ENCODE results near the gene TMEM163. TPM values are rescaled to one million over a fixed set of nuclear protein-coding genes. Genes with fewer than 3 reads are reported as not detected.

The TMEM163 gene
- total RNA-seq, 6 experiments from 2014 or later = not detected

DNA sequence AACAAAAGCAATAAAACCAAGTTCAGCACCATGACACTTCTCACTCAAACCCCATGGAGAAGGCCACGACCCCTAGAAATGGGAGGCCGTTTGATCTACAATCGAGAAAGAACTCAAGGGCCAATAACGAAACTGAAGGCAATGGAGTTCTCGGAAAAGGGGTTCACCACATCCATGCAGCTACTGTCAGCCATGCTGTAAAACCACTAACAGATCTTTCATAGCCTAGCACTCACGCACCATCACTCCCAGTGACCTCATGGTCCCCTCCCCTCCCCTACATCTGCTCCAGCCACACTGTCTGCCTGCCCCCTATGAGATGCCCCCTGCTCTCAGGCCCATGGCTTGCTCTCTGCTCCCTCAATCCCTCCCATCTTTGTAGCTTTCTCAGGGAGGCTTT lies 135.3 kb downstream of the TMEM163 start:
- TF ChIP-seq, protein P1, sequence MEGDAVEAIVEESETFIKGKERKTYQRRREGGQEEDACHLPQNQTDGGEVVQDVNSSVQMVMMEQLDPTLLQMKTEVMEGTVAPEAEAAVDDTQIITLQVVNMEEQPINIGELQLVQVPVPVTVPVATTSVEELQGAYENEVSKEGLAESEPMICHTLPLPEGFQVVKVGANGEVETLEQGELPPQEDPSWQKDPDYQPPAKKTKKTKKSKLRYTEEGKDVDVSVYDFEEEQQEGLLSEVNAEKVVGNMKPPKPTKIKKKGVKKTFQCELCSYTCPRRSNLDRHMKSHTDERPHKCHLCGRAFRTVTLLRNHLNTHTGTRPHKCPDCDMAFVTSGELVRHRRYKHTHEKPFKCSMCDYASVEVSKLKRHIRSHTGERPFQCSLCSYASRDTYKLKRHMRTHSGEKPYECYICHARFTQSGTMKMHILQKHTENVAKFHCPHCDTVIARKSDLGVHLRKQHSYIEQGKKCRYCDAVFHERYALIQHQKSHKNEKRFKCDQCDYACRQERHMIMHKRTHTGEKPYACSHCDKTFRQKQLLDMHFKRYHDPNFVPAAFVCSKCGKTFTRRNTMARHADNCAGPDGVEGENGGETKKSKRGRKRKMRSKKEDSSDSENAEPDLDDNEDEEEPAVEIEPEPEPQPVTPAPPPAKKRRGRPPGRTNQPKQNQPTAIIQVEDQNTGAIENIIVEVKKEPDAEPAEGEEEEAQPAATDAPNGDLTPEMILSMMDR (IDR thresholded peaks at IDR 0.05) = no peak
- no peak overlapping the region for H3K27ac Mint-ChIP-seq
- no peak overlapping the region for H3K4me3 Mint-ChIP-seq
- DNase-seq = no peak
- H3K27me3 Mint-ChIP-seq (ENCODE audit: insufficient read depth) = peaks cover 18% of the 10 kb centered on the region
- H3K9me3 Mint-ChIP-seq = no peaks in the 10 kb centered on the region
- no peaks in the 10 kb centered on the region for H3K4me1 Mint-ChIP-seq (ENCODE audit: low read depth)
- H3K36me3 Mint-ChIP-seq (ENCODE audit: low read depth) = no peaks in the 10 kb centered on the region

GRCh38 chr2:134582547-134582899 lies 136.3 kb downstream of the TMEM163 start:
- DNase-seq = no peak
- Mint-ChIP-seq H3K36me3 (ENCODE audit: low read depth) (no peaks in the 10 kb centered on the region), H3K27ac (no peak overlapping the region), H3K4me1 (ENCODE audit: low read depth) (no peaks in the 10 kb centered on the region), H3K9me3 (no peaks in the 10 kb centered on the region), H3K27me3 (ENCODE audit: insufficient read depth) (peaks cover 21% of the 10 kb centered on the region), H3K4me3 (no peak overlapping the region)
- TF ChIP-seq, protein P1 (IDR thresholded peaks at IDR 0.05) = no peak

GRCh38 chr2:134581877-134582546 lies 136.8 kb downstream of the TMEM163 start:
- Mint-ChIP-seq H3K27me3 (ENCODE audit: insufficient read depth) (peaks cover 21% of the 10 kb centered on the region), H3K4me1 (ENCODE audit: low read depth) (no peaks in the 10 kb centered on the region), H3K36me3 (ENCODE audit: low read depth) (no peaks in the 10 kb centered on the region), H3K9me3 (no peaks in the 10 kb centered on the region), H3K4me3 (no peak overlapping the region), H3K27ac (no peak overlapping the region)
- TF ChIP-seq, protein P1 (IDR thresholded peaks at IDR 0.05) = no peak
- DNase-seq = no peak

DNA sequence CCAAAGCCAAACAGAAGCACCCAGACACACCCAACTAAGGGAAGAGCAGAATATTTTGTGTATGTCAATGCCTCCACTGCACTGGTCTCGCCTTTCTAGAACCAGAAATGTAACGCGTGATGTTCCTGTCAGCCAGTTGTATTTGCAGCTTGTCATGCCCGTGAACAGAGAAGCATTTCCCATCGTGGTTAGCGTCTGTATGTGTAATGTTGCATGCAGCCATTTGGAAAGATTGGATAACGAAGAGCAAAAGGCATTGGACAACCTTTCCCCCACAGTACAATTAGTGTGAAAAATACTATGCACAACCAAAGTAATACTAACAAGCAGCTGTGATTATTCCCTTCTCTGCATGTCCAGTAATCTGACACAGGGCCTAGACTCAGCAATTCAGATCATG lies 140.5 kb downstream of the TMEM163 start:
- Mint-ChIP-seq H3K27me3 (ENCODE audit: insufficient read depth) (peaks cover 19% of the 10 kb centered on the region), H3K4me1 (ENCODE audit: low read depth) (no peaks in the 10 kb centered on the region), H3K36me3 (ENCODE audit: low read depth) (no peaks in the 10 kb centered on the region), H3K9me3 (no peaks in the 10 kb centered on the region), H3K4me3 (no peak overlapping the region), H3K27ac (no peak overlapping the region)
- TF ChIP-seq, protein P1 (IDR thresholded peaks at IDR 0.05) = no peak
- no peak for DNase-seq

- H3K27me3 Mint-ChIP-seq (ENCODE audit: insufficient read depth) = peaks cover 20% of the 10 kb centered on the region
- no peak for DNase-seq
- H3K9me3 Mint-ChIP-seq = no peaks in the 10 kb centered on the region
- H3K4me3 Mint-ChIP-seq = no peak overlapping the region
- H3K36me3 Mint-ChIP-seq (ENCODE audit: low read depth) = no peaks in the 10 kb centered on the region
- H3K4me1 Mint-ChIP-seq (ENCODE audit: low read depth) = no peaks in the 10 kb centered on the region
- TF ChIP-seq, protein P1 (IDR thresholded peaks at IDR 0.05) = no peak
- H3K27ac Mint-ChIP-seq = no peak overlapping the region
These were observed 142.3 kb downstream of the TMEM163 start for GRCh38 chr2:134576478-134576877.

Data from HFFc6 (cell line).